ENCODE results near the gene MFN1. TPM values are rescaled to one million over a fixed set of nuclear protein-coding genes. Genes with fewer than 3 reads are reported as not detected.

MFN1 gene
- total and polyA plus RNA-seq, 2 of the 13 experiments (the other 11 are each of a cell fraction or from before 2014, with no cell fraction given) = 25.2 to 37.5 TPM

- TF ChIP-seq HNF1A (IDR thresholded peaks at IDR 0.05; ENCODE audit: low read depth) (no peak), HNF1A (CRISPR knock-in tag; IDR thresholded peaks at IDR 0.05; ENCODE audit: borderline replicate concordance) (no peak), CHCHD3 (CRISPR knock-in tag; IDR thresholded peaks at IDR 0.05) (no peak), JUND (CRISPR knock-in tag; IDR thresholded peaks at IDR 0.05) (no peak)
- TF ChIP-seq, protein P1, sequence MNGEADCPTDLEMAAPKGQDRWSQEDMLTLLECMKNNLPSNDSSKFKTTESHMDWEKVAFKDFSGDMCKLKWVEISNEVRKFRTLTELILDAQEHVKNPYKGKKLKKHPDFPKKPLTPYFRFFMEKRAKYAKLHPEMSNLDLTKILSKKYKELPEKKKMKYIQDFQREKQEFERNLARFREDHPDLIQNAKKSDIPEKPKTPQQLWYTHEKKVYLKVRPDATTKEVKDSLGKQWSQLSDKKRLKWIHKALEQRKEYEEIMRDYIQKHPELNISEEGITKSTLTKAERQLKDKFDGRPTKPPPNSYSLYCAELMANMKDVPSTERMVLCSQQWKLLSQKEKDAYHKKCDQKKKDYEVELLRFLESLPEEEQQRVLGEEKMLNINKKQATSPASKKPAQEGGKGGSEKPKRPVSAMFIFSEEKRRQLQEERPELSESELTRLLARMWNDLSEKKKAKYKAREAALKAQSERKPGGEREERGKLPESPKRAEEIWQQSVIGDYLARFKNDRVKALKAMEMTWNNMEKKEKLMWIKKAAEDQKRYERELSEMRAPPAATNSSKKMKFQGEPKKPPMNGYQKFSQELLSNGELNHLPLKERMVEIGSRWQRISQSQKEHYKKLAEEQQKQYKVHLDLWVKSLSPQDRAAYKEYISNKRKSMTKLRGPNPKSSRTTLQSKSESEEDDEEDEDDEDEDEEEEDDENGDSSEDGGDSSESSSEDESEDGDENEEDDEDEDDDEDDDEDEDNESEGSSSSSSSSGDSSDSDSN (CRISPR knock-in tag; IDR thresholded peaks at IDR 0.05) = no peak
Measured at GRCh38 chr3:179391906-179392305, 44.4 kb downstream of the MFN1 start (continued).

DNA sequence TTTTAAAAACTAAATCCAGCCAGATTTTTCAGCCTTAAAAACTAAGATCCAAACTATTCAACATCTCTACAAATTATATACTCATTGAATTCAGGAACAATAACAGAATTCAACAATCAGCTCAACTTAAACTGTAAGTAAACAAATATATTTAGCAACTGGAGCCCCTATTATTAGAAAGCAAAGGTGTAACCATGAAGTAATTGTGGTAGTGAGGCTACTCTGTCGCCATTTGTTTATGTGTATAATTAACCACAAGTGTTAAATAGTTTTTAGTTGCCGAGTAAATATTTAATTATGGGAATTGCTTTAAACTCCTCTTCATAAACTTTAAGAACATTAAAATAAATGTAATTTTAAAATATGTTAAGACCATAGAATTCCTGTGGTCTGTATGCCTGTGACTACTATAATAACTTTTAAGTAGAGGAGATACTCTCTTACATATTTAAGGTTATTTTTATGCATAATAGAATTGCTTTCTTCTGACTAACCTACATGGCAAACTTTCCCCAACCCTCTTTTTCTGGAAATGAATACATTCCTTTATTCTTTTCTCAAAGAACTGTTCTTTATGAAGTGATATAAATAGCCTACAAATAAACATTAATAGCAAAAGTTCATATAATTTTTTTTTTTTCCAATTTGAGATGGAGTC, 51.2 kb downstream of the MFN1 start:
- no peaks in the 10 kb centered on the region for H3K4me1 ChIP-seq (ENCODE audit: insufficient read depth, low read length)
- no peak overlapping the region for H3K9ac ChIP-seq (ENCODE audit: insufficient read depth, low read depth, low read length)
- no peak overlapping the region for H3K4me2 ChIP-seq (ENCODE audit: low read depth, low read length)
- no peaks in the 10 kb centered on the region for H3K79me2 ChIP-seq (ENCODE audit: insufficient read depth, low read length)
- H3K4me3 ChIP-seq (replicated peaks in 1 of 3; ENCODE audit: insufficient read depth in 1 of 3, low read depth in 2 of 3, low read length in 3 of 3) = no peak overlapping the region
- no peak overlapping the region for H3K27ac ChIP-seq (ENCODE audit: extremely low read length, insufficient read depth, low read length)
- no peaks in the 10 kb centered on the region for H3K27me3 ChIP-seq (ENCODE audit: control insufficient read depth in 1 of 2, insufficient read depth in 2 of 2, low read length in 2 of 2)
- in situ Hi-C loops (cut with HindIII; ENCODE audit: extremely low pct_ligation_motif_present, low pct_unique_long_range_greater_than_20kb) (no loop called here), intact Hi-C loops (cut with micrococcal nuclease; ENCODE audit: unreplicated experiment) (no loop called here)
- no TSS peak for BruUV-seq (replicated peaks)
- 100% methylated on average over 2 of the region's 2 CpGs for WGBS (ENCODE audit: low lambda C conversion rate)
- H3K36me3 ChIP-seq (replicated peaks in 1 of 2; ENCODE audit: control insufficient read depth in 1 of 2, insufficient read depth in 2 of 2, low read length in 2 of 2) = peaks cover 3 to 6% of the 10 kb centered on the region in 2 experiments; a peak in 3 of 5 replicates
- H3K9me3 ChIP-seq (ENCODE audit: low read length) = no peaks in the 10 kb centered on the region
- no peaks in the 10 kb centered on the region for H4K20me1 ChIP-seq (ENCODE audit: insufficient read depth, low read length)
- no peak for DNase-seq (ENCODE audit: low spot score)
- H2AFZ ChIP-seq (ENCODE audit: low read length) = no peak overlapping the region
- no peak for TF ChIP-seq BATF2 (CRISPR knock-in tag; IDR thresholded peaks at IDR 0.05)
- no peak for TF ChIP-seq ATRX (CRISPR knock-in tag; IDR thresholded peaks at IDR 0.05; ENCODE audit: borderline replicate concordance)
- TF ChIP-seq ZFY (CRISPR knock-in tag; IDR thresholded peaks at IDR 0.05) = no peak
- no peak for TF ChIP-seq ZFP1 (CRISPR knock-in tag; IDR thresholded peaks at IDR 0.05)
- TF ChIP-seq HIVEP1 (CRISPR knock-in tag; IDR thresholded peaks at IDR 0.05) = no peak
- TF ChIP-seq EED (CRISPR knock-in tag; IDR thresholded peaks at IDR 0.05) = no peak
- TF ChIP-seq, protein P2, sequence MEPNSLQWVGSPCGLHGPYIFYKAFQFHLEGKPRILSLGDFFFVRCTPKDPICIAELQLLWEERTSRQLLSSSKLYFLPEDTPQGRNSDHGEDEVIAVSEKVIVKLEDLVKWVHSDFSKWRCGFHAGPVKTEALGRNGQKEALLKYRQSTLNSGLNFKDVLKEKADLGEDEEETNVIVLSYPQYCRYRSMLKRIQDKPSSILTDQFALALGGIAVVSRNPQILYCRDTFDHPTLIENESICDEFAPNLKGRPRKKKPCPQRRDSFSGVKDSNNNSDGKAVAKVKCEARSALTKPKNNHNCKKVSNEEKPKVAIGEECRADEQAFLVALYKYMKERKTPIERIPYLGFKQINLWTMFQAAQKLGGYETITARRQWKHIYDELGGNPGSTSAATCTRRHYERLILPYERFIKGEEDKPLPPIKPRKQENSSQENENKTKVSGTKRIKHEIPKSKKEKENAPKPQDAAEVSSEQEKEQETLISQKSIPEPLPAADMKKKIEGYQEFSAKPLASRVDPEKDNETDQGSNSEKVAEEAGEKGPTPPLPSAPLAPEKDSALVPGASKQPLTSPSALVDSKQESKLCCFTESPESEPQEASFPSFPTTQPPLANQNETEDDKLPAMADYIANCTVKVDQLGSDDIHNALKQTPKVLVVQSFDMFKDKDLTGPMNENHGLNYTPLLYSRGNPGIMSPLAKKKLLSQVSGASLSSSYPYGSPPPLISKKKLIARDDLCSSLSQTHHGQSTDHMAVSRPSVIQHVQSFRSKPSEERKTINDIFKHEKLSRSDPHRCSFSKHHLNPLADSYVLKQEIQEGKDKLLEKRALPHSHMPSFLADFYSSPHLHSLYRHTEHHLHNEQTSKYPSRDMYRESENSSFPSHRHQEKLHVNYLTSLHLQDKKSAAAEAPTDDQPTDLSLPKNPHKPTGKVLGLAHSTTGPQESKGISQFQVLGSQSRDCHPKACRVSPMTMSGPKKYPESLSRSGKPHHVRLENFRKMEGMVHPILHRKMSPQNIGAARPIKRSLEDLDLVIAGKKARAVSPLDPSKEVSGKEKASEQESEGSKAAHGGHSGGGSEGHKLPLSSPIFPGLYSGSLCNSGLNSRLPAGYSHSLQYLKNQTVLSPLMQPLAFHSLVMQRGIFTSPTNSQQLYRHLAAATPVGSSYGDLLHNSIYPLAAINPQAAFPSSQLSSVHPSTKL (CRISPR knock-in tag; IDR thresholded peaks at IDR 0.05) = no peak
- ChIA-PET CTCF (ENCODE audit: low intra/inter-chr PET ratio, low total read pairs) (no interaction called here), POLR2A (no interaction called here)
- ATAC-seq = no peak
- FAIRE-seq = no peak
